OCI-LY7 (cell line): Measurements from ENCODE around the gene HAND2.

Source experiments
- CTCF ChIP-seq: fragments of 200-600 bp; sonication (generic); conservative IDR thresholded peaks from 2 replicates; pipeline ENCODE4 v1.5.1; 2014; ENCODE audit warnings: mild to moderate bottlenecking, antibody characterized with exemption, low read length, moderate library complexity, mixed read lengths
- EZH2phosphoT487 ChIP-seq: fragments of 200-600 bp; sonication (generic); IDR thresholded peaks from 2 replicates; pipeline ENCODE4 v1.6.1; 2018; ENCODE audit warnings: low read depth, borderline replicate concordance, mild to moderate bottlenecking, mixed run types, antibody characterized with exemption, low read length, moderate library complexity, mixed read lengths

DNA sequence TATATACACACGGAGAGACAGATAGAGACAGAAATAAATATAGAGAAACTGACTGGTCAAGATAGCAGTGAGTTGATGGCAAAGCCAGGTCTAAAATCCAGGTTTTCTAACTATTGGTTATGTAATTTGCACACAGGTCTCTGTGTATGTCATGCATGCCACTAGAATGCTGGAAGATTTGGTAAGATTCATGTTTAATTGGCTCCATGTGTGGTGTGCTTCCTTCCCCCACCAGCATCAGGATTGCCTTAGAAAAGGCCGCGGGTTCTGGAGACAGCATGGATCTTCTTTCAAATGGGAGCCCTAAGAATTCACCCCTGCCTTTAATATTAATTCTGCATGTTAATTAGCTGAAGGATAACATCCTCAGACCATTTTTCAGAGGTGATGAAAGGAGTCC, 31.3 kb downstream of the HAND2 start:
- TF ChIP-seq CTCF (no peak), EZH2phosphoT487 (no peak)
